ENCODE measurements around the gene STK31. TPM values are rescaled to one million over a fixed set of nuclear protein-coding genes. Genes with fewer than 3 reads are reported as not detected.

Gene STK31
- total and polyA plus RNA-seq, 10 of the 15 experiments (the other 5 are each of a cell fraction or from before 2014, with no cell fraction given): 0.08 to 0.49 (median 0.17) TPM; not detected in 1

DNA sequence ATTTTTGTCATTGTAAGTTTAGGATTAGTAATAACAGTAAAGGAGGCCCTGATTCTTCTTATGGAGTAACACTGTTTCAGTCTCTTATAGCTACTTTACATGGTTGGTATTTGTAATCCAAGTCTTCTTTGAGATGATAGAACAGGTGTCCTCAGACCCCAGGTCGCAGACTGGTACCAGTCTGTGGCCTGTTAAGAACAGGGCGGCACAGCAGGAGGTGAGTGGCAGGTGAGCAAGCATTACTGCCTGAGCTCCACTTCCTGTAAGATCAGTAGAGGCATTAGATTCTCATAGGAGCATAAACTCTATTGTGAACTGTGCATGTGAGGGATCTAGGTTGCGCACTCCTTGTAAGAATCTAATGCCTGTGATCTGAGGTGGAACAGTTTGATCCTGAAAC is 77.3 kb downstream of the STK31 start:
- H3K9me3 ChIP-seq (replicated peaks; ENCODE audit: control insufficient read depth, insufficient read depth, low read length): no peaks in the 10 kb centered on the region
- no peaks in the 10 kb centered on the region for H3K4me1 ChIP-seq (ENCODE audit: control insufficient read depth, insufficient read depth, low read length)
- CTCF ChIA-PET: no interaction called here
- no peak overlapping the region for H3K9ac ChIP-seq (ENCODE audit: control insufficient read depth, insufficient read depth, low read length)
- POLR2A ChIA-PET: interaction anchor here (0.6 kb wide), 1 partner anchor 483 kb away, joined by 4 read pairs; no protein-coding TSS in a partner anchor
- H3K4me2 ChIP-seq (ENCODE audit: control insufficient read depth, insufficient read depth): no peak overlapping the region
- H2AFZ ChIP-seq (ENCODE audit: control insufficient read depth, low read depth, low read length): no peak overlapping the region
- intact Hi-C loops (cut with micrococcal nuclease; ENCODE audit: unreplicated experiment): no loop called here
- RAD21 ChIA-PET (ENCODE audit: unreplicated experiment): interaction anchor here (0.6 kb wide), 1 partner anchor 315 kb away, joined by 4 read pairs; no protein-coding TSS in a partner anchor
- TF ChIP-seq SP1 (IDR thresholded peaks at IDR 0.05; ENCODE audit: low read depth, low read length) (no peak), SUPT20H (IDR thresholded peaks at IDR 0.05; ENCODE audit: borderline replicate concordance, control insufficient read depth, low read depth, low read length) (no peak), SIN3A (IDR thresholded peaks at IDR 0.05; ENCODE audit: low read depth, low read length) (no peak)
- TF ChIP-seq, protein P1, sequence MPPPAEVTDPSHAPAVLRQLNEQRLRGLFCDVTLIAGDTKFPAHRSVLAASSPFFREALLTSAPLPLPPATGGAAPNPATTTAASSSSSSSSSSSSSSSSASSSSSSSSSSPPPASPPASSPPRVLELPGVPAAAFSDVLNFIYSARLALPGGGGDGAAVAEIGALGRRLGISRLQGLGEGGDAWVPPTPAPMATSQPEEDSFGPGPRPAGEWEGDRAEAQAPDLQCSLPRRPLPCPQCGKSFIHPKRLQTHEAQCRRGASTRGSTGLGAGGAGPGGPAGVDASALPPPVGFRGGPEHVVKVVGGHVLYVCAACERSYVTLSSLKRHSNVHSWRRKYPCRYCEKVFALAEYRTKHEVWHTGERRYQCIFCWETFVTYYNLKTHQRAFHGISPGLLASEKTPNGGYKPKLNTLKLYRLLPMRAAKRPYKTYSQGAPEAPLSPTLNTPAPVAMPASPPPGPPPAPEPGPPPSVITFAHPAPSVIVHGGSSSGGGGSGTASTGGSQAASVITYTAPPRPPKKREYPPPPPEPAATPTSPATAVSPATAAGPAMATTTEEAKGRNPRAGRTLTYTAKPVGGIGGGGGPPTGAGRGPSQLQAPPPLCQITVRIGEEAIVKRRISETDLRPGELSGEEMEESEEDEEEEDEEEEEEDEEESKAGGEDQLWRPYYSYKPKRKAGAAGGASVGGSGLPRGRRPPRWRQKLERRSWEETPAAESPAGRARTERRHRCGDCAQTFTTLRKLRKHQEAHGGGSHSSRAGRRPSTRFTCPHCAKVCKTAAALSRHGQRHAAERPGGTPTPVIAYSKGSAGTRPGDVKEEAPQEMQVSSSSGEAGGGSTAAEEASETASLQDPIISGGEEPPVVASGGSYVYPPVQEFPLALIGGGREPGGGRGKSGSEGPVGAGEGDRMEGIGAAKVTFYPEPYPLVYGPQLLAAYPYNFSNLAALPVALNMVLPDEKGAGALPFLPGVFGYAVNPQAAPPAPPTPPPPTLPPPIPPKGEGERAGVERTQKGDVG (CRISPR knock-in tag; IDR thresholded peaks at IDR 0.05): no peak
- TF ChIP-seq, protein P2, sequence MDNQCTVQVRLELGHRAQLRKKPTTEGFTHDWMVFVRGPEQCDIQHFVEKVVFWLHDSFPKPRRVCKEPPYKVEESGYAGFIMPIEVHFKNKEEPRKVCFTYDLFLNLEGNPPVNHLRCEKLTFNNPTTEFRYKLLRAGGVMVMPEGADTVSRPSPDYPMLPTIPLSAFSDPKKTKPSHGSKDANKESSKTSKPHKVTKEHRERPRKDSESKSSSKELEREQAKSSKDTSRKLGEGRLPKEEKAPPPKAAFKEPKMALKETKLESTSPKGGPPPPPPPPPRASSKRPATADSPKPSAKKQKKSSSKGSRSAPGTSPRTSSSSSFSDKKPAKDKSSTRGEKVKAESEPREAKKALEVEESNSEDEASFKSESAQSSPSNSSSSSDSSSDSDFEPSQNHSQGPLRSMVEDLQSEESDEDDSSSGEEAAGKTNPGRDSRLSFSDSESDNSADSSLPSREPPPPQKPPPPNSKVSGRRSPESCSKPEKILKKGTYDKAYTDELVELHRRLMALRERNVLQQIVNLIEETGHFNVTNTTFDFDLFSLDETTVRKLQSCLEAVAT (IDR thresholded peaks at IDR 0.05): no peak
- H3K27me3 ChIP-seq (replicated peaks in 1 of 2; ENCODE audit: control insufficient read depth in 2 of 2, insufficient read depth in 2 of 2, low read length in 1 of 2): no peaks in the 10 kb centered on the region
- SMC1A ChIA-PET (ENCODE audit: uncharacterized antibody, unreplicated experiment): interaction anchor here (1.0 kb wide), 1 partner anchor 43 kb away, joined by 3 read pairs; no protein-coding TSS in a partner anchor
- no peaks in the 10 kb centered on the region for H3K36me3 ChIP-seq (ENCODE audit: control insufficient read depth in 2 of 2, insufficient read depth in 2 of 2, low read length in 1 of 2)
- FAIRE-seq (peak; percentile 64), DNase-seq (ENCODE audit: low read depth, low spot score) (no peak), ATAC-seq (no peak)
- no peaks in the 10 kb centered on the region for H4K20me1 ChIP-seq (ENCODE audit: control insufficient read depth, insufficient read depth)
- H3K27ac ChIP-seq (ENCODE audit: control insufficient read depth, insufficient read depth): no peak overlapping the region
- in situ Hi-C loops (cut with MboI): no loop called here
- H3K79me2 ChIP-seq (ENCODE audit: control insufficient read depth, insufficient read depth, low read length): no peaks in the 10 kb centered on the region
- WGBS (ENCODE audit: insufficient coverage, insufficient replicate concordance, low lambda C conversion rate, missing lambda C conversion rate): 64% methylated on average over 3 of the region's 3 CpGs
- H3K4me3 ChIP-seq: no peak overlapping the region
- no TSS peak for BruUV-seq (replicated peaks)

Measured in GM12878 (cell line).